Measurements from ENCODE around the gene PPP1R27.

PPP1R27 gene, protein sequence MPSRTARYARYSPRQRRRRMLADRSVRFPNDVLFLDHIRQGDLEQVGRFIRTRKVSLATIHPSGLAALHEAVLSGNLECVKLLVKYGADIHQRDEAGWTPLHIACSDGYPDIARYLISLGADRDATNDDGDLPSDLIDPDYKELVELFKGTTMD

GRCh38 chr17:81834831-81835267 lies at the start of gene PPP1R27:
PPP1R27 (minus strand) TSS chr17:81835050; CDS start chr17:81834953, 97 bp downstream.
- no peak for DNase-seq

DNA sequence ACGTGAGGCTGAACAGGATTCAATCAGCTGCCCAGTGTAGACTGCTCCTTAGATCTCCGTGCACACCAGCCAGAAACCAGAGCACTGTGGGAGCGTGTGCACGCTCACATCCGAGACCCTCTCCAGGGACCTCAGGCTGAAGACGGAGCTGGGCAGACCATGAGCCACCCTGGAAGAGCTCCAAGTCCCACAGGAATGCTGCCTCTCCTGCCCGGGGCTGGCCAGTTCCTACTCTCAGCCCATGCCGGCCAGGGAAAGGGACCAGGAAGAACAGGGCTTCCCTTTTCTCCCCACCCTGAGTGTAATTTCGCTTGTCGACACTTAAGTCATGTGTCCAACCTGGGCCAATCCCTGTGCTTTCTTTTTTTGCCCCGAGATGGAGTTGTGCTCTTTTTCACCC lies 49.7 kb upstream of the PPP1R27 start:
- DNase-seq, result no peak

DNA sequence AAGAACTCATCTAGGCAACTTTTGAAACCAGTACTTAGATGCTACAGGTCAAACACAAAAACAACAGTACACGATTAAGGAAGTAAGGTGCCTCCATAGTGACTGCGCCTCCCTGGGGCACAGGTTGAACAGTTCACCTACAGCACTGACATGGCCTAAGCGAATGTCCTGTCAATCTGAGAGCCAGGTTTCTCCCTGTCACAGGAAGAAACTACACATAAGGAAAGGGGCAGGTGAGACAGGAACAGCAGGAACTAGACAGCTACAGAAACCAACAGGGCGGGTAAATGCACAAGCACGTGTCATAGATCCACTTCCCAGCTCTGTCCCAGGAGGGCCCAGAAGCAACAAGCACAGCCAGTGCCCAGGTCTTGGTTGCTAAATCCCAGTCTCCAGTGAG lies 44.3 kb upstream of the PPP1R27 start:
- DNase-seq, result no peak

DNA sequence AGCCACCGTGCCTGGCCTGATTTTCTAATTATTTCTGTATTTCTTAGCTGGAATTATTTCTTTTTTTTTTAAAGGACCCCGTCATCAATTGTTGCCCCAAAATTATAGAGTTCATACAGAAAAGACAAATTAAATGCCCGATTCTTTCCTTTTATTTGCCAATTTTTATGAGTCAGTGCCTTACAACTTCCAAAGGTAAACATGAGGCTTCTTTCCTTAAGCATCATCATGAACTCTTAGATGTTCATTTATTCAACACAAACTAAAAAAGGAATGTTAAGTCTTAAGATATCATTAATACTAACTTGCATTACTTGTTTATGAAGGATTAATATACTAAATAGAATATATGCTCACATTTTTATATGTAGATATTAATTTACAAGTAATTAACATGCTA lies 43.4 kb upstream of the PPP1R27 start:
- no peak for DNase-seq

GRCh38 chr17:81877569-81877968 lies 42.7 kb upstream of the PPP1R27 start:
- DNase-seq, result no peak

DNA sequence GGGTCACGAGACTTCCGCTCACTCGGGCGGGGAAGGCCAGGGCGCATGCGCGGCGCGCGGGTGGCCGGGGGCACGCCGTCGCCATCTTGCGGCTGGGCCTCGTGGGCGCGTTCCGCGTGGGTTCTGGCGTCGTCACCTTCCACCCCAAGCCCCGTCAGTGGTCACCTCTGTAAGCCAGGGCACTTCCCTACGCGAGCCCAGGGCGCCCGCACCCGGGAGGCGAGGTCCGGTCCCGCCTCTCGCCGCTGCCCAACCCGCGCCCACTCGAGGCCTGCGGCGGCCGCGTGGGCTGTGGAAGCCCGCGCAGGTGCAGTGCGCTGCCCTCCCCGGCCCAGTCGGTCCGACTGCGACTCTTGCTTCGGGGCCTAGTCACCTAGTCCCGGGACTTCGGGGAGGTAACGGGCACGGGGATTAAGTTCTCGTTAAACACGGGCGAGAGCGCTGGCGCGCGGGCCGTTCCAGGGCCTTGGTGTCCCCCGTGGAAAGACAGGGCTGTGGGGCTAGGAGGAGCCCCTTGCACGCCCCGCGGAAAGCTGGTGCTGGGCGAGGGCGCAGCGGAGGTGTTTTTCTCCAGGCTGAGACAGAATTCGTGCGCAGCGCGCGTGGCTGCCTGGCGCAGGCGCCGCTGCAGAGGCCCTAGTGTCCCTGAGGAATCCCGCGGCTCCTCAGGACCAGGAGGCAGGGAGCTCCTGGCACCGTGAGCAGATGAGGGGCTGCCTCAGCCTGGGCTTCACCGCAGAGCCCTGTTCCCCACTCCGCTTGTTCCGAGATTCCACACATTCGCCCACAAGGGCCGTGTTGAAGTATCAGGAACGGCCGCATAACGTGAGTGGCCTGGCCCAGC lies 36.8 kb upstream of the PPP1R27 start:
- peak; percentile 9 for DNase-seq

DNA sequence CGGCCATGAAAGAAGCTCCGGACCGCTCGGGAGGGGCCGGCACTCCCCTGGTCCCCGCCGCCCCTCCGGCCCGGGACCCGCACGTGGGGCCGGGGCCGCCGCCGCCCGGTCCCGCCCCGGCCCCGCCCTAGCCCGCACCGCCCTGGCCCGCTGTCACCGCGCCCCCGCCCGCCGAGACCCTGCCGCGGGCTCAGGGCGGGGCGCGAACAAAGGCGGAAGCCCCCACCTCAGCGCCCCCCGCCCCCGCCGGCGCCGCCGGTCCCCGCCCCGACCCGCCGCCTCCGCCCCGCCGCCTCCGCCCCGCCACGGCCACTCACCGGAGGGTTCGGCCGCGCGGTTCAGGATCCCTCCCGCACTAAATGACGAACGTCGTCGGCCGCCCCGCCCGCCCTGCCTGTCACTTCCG lies 36.1 kb upstream of the PPP1R27 start, which contains the start of gene ARHGDIA:
Gene ARHGDIA (minus strand): TSS at position 357 of the 406 bp plus-strand sequence. CDS start 1,407 bp downstream, outside the sequence.
- DNase-seq, result peak; percentile 76

DNA sequence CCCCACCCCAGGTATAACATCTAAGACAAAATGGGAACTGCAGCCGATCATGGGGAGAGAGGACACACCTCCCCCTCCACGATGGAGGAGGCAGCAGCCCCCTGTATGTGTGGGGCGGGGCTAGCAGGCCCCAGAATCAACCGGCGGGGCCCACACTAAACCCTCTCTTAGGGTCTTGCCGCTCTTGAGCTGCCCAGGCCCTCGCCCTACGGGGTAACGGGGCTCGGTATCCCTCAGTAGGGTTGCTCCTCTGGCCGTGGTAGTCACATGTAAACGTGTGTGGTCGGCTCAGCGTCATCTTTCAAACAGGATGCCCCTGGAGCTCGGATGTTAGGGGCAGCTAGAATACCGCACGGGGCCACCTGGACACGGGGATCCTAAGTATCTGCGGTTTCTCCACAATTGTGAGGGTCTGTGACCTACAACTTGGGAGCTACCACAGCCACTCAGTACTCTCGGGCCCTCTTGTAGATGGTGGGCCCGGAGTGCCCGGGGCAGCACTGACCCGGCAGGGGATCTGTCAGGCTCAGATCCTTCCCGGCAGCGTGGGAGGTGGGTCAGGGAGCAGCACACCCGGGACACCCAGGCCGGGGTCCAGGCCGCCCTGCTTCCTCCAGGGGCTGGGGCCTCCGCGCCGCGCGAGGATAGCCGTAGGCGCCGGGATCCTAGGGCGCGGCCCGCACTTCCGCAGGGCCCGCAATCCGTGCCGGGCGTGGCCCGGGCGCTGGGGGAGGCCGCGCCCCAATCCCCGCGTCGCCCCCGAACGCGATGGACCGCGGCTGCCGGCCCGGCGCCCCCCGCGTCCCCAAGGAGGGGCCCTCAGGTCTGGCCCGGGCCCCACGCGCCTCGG lies 35.5 kb upstream of the PPP1R27 start:
- peak; percentile 24 for DNase-seq

DNA sequence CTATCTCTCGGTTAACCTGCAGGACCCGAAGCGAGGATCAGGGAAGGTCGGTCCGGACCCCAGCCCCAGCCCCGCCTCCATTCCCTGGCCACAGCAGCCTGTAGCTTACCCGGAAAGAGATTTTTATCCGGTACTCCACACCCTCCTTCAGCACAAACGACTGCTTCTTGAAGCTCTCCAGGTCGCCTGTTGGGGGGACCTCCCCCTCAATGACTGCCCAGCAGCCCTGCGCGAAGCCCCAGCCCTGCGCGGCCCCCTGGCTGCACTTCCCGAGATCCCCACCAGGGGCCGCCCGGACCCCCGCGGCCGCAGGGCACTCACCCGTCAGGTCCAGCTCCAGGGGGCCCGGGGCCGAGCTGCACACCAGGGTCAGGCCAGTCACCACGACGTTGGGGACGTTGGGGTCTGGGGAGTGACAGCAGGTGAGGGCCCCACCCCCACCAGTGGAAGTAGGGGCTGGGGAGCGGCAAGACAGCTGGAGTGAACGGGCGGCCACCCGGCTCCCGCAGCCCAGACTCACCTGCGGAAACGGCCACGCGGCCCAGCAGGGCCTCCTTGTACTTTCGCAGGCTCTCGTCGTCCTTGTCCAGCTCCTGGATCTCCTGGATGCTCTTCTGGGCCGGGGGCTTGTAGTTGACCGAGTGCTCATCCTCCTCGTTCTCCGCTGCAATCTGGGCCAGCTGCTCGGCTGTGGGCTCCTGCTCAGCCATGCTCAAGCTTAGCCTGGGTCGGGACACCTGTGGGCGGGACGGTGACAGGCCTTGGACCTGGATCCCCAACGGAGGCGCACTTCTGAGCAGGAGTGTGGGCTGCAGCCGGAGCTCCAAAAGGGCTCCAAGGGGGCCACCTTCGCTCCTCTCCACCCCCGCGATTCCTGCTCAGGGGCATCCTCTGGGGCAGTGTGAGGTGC lies 34.6 kb upstream of the PPP1R27 start:
- no peak for DNase-seq

GRCh38 chr17:81868674-81869220 lies 33.9 kb upstream of the PPP1R27 start:
- peak; percentile 88 for DNase-seq

DNA sequence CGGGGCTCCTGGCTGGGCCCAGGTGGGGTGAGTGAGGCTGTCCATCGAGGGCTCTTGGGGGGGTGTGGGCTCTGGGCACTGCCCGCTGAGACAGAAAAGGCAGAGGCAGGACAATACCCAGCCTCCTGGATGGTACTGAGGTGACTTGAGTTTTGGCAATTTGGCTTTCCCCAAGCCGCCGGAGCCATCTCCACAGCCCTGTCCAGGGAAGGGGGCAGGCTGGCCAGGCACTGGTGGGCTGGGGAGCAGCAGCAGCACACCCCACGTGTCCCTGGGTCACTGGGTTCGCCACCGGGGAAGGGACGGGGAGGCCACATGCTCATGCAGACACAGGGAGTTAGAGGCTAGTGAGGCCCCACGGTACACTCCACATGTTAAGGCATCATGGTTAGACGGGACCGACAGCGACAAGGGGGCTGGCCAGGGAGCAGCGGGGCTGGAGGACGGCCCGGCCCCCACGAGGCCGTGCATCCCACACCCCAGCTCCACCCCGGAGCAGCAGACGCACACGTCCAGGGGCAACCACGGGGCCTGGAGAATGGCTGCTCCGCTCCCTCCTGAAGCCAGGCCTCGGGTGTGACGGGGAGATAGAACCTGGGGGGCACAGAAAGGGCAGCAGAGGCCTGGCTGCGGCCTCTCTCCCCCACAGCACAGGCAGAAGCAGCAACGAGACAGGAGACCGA lies 33.3 kb upstream of the PPP1R27 start:
- no peak for DNase-seq

DNA sequence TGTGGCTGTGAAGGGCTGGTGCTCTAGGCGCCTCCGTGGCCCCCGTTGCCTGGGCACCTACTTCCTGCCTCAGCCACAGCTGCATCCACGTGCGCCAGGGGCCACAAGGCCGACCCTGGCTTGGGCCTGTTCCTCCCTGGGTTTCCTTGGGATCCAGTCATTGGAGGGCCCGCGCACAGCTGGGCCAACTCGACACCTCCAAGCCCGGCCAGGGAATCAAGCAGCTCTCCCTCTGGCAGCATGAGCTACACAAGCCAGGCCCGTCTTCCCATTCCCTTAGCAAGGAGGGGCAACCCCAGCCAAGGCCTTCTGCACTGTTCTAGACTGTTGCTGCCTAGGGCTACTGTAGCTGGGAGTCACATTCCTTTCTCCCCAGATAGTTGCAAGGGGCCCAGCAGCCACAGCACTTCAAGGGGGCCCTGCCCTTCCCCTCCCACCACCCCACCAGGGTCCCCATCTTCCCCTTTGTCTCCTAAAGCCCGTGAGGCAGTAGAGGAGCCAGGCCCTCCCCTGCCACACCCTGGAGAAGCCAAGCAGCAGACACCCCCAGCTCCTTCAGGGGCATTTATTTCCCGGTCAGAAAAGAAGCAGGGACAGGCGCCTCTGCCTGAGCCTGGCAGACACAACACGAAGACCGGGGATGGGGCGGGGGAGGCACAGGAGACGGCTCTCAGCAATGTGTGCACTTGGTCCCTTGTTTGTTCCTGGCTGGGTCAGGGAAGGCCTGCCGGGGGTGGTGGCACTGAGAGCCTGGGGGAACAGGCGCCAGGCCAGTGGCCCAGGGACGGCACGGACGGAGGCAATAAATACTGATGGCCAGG lies 32.5 kb upstream of the PPP1R27 start:
- DNase-seq, result peak; percentile 46

DNA sequence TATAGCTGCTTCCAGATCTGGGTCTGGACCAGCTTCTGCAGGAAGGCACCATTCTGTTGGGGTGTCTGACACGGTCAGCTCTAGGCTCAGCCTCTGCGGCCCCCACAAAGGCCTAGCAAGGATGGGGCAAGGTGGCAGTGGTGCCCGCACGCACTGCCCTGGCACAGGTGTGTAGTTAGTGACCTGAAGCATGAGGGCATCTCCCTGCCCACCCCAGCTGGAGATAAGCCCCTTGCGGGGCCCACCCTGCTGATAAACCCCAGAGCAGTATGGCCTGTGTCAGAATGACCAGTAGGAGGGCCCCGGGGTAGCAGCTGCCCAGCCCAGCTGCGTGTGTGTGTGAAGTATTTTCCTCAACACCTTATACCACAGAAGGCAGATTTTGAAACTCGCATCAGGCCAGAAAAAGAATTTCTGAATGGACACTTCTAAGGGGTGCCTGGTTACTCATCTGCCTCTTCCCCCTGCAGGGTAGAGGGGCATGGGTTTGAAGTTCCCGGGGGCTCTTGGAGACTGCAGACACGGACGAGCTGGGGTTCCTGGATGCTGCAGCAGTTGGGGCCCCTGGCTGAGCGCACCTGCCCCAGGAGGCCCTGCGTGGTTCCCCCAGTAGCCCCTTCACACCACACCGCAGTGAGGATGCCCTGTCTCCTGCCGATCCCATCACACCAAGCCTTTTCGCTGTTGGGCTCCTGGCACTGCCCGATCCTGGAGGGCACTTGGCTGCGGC lies 31.8 kb upstream of the PPP1R27 start:
- no peak for DNase-seq

- DNase-seq, result no peak
These were observed 31.0 kb upstream of the PPP1R27 start for GRCh38 chr17:81865733-81866439.

- DNase-seq, result no peak
These were observed 30.5 kb upstream of the PPP1R27 start for GRCh38 chr17:81865358-81865732.

DNA sequence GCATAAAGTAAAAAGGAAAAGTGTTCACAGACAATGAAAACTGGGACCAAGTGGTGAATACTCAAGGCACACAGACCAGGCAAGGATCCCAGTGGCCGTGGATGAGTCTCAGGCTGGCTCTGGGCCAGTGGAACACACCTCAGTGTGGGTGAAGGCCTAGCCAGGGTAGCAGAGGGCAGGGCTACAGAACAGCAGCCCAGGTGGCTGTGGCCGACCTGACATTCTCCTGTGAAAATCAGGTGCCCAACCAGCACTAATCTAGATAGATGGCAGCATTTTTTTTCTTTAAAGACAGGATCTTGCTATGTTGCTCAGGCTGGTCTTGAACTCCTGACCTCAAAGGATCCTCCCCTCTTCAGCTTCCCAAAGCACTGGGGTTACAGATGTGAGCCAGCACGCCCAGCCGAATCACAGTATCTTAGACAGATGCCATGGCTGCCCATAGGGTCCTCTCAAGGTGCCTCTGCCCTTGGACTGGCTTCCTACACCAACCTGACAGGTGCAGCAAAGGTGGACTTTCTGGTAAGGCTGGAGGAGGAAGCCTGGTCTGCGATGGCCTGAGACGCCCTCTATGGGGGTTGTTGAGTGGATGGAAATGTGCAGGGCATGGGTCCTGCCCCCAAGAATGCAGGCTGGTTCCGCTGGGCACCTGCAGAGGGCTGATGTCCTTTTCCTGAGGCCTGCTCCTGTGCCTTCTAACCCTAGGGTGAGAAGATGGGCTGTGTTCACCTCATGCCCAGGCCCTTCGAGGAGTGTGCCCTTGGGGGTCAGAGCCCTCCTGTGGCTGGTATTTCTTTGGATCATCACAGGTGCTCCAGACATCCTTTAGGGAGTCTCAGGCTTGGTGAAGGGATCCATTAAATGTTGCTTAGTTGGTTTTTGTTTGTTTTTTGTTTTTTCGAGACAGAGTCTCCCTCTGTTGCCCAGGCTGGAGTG lies 29.3 kb upstream of the PPP1R27 start:
- no peak for DNase-seq

GRCh38 chr17:81863123-81863675 lies 28.3 kb upstream of the PPP1R27 start:
- no peak for DNase-seq

Data from NCI-H226 (cell line).